CMK (cell line): ENCODE data around the gene PTPN20.

ENCODE experiments used
- DNase-seq: peaks from one replicate; pipeline ENCODE4 v3.0.0-alpha.2; 2010; ENCODE audit warnings: low read depth

PTPN20 gene

DNA sequence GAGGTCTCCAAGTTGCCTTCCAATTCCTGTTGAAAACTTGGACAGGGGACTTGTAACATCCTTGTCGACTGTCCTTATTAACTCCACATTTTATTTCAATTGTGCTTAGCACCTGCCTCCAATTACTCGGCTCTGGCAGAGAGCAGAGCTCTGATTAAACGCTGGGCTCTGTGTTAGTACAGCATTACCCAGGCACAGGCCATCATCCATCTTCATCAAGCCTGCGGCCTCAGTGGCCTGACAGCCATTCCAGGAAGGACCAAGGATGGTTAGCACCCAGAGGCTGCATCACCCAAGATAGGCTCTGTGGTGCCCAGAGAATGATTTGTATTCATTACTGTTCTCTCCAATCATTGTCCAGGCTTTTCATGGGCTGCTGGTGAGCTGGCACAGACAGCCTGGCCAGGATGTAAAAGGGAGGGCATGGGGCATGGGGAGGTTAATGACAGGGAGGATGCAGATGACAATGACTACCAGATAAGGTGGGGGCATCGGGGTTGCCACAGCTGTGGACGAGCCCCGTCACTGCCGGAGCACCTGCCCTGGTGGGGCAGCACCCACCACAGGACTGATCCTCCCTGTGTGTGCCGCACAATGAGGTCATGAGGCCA, 123.3 kb downstream of the PTPN20 start:
- no peak for DNase-seq

DNA sequence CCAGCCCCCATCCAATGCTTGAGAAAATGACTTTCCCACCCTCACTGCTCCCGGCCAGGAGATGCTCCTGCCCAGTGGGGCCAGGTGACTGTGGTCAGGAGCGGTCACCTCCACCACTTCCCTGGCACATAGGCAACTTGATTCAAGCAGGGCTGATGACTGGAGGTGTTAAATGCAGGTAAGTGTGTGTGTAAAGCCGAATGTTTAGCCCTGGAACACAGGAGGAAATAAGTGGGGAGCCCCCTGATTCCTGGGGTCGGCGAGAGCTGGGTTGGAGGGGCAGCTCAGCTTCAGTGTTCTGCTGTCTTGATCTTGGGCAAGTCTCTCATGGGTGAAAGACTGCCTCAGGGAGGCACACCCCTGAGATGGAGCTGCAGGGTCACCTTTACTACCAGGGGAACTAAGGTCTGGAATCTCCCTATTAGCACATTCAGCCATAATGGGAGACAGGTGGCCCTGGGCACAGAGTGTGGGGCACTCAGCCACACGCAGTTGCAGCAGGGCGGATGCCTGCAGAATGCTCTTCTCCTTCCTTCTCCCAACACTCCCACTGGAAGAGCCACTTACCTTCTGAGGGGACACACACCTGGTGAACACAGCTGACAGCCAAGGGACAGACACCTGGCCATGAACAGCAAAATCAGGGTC, 124.1 kb downstream of the PTPN20 start:
- DNase-seq = no peak

- no peak for DNase-seq
These were observed 124.7 kb downstream of the PTPN20 start for GRCh38 chr10:47035819-47036337.

DNA sequence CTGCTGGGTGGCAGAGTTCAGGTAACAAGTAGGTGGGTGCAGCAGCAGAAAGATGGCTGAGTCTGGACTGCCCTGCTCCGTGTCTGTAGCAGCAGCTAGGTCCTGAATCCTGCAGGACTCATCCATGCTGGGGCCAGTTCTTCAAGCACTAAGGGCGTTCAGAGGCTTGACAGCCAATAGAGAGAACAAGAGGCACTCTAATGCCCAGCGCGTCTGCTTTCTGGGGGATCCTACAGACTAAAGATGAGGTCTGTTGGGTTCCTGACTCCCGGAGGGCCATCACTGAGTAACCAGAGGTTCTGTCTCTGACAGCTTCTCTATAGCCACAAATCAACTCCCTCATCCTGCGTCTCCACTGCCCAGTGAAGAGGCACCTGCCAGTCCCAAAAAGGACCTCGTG, 125.5 kb downstream of the PTPN20 start:
- no peak for DNase-seq

DNA sequence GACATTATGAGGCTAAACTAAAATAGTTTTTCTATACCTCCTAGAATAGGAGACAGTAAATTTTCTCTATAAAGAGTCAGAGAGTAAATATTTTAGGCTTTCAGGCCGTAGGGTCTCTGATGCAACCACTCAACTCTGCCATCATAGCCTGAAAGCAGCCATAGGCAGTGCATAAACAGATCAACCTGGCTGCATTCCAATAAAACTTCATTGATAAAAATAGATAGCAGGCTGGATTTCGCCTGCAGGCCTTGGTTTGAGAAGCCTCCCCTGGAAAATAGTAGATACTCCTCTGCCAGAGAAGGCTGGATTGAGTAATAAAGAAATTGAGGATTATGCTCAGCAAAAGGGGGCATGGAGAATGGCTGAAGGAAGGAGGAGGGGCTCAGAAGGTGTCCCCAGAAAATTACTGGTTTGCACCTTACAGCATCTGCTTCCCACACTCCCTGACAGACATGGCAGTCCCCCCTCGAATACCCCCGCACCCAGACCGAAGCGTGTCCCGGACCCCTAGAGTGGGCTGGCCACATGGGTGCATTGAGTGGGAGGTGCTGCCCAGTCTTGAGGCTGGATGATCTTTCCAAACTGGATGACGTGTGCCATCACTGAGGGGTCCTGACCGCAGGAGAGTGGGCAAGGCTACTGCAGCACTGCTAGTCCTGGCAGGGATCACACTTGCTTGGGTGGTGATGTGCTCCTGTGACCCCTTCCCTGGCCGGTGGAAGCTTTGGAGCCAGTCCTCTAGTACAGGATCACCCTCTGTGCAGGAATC, 126.6 kb downstream of the PTPN20 start:
- DNase-seq = no peak

DNA sequence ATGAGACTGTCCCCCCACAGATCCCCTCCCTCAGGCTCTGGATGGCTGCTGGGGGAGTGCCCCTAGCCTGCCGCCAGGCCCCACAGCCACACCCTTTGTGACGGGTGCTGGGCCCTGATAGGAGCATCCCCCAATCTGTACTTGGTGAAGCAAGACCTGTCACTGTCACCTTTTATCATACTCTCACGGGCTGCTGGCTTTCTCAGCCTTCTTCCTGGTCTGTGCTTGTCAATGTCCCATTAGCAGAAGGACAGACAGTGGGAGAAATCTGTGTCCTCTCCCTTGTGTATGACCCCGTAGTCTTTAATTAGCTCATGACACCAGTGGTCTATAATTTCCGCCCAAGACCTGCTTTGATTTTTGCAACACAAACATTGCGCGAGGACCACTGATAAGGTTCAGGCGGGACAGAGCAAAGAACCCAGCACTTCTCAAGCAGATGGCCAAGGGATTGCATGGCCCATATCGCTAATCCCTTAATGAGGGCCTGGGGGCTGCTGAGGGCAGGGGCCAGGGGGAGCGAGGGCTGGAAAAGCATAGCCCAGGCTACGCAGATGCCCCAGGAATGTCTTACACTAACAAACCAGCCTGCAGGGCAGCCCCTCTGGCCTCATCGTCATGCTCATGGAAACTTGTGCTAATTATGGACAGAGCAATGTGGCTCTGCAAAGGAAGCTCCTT, 127.8 kb downstream of the PTPN20 start:
- DNase-seq = no peak

DNA sequence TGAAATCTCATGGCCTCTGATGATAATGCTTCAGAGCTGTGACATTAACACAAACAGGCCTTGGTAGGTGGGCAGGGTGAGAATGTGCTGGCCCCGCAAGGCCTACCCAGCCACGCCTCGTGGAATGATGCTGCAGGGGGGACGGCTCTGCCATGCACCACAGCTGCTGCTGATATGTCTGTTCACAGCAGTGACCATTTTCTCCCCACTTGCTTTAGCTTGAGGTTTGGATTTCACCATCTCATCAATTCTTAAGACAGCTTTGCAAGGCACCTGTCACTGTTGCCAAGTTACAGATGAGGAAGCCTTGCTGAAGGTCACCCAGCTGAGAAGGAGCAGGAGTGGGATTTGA, 128.3 kb downstream of the PTPN20 start:
- DNase-seq = no peak

DNA sequence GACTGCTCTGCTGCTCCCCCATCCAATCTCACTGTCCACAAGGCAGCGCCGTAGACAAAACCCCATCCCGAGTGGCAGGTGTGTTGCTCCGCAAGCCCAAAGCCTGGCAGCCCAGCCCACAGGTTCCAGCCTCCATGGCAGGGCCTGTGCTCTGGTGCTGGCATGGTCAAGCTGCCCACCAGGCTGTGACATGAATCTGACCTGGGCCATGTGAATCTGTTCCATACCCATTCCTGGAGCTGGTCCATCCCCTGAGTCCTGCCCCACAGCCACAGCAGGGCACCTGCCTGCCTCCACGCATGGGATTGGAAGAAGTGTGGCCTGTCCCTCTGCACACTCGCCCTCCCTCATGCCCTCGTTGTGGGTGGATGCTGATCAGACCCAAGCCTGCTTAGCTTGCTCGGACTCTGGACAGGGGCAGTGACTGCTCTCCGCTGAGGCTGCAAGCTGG, 128.8 kb downstream of the PTPN20 start:
- no peak for DNase-seq

GRCh38 chr10:47040681-47041080, 129.5 kb downstream of the PTPN20 start:
- DNase-seq = no peak

DNA sequence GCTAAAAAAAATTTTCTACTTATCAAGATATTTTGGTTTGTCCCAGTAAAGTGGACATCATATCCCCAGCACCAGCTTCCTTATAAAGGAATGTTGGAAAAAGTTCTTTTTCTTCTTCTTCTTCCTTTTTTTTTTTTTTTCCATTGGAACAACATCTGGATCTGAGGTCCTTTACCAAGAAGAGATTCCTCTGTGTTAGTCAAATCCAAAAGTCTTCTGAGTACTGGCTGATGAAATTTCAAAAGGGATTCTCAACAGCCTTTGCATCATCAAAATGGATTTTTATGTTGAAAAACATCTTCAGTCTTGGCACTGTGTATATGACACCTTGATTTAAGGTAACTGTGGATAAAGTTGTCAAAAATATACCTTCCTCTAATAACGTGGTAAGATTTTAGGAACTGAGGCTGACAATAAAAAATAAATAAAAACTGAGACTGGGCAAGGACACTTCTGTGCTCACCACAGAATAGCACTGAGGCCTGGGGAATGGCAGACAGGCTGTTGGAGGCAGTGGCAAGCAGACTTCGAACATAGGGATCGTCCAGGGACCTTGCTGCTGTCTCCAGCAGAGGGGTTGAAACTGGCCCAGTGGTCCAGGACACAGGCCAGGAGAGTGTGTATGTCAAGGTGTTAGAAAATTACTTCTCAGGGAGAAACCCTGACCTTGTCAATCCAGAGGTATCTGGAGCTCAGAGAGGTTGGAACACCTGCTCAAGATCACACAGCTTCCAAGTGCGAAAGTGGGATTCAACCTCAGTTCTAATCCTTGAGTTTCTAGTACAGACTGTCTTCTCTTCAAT, 130.4 kb downstream of the PTPN20 start:
- no peak for DNase-seq

- no peak for DNase-seq
These were observed 130.9 kb downstream of the PTPN20 start for GRCh38 chr10:47042199-47042473.

DNA sequence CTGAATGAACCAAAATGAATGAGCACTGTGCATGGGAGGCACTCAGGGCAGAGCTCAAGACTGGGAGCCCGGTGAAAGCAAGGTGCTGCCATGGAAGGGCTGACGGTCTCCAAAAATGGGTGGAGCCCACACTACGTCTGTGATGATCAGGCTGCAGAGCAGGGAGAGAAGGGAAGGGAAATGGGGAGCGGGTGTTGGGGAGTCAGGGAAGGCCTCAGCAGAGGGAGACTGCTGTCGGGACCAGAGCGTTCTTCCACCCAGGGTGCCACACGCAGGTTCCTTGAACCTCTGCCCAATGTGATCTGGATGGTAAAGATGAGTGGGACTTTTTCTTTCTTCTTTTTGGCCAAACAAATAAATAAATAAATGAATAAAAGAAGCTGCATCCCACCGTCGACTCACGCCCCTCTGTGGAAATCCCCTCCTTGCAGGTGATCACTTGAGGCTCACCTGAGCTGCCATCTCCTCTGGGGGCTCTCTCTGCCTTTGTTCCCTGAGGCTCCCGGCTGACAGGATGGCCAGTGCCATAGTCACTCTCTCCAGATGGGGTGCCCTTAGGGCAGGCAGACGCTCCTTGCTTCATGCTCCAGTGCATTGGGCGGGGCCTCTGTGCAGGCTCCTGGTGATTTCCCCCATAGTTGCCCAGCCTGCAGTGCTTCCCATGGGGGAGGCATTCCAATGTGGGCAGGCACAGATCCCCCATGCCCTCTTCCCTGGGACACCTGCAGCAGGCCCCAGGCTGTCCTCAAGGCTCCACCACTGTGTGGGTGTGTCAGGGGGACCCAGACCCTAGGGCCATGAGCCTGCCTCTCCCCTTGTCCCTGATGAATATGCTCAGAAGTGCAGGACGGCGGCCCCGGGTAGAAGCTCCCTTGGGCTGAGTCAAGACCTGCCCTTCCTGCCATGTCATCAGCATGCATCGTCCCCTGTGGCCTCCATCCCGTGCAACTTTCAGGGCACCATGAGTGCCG, 131.8 kb downstream of the PTPN20 start:
- DNase-seq = no peak

DNA sequence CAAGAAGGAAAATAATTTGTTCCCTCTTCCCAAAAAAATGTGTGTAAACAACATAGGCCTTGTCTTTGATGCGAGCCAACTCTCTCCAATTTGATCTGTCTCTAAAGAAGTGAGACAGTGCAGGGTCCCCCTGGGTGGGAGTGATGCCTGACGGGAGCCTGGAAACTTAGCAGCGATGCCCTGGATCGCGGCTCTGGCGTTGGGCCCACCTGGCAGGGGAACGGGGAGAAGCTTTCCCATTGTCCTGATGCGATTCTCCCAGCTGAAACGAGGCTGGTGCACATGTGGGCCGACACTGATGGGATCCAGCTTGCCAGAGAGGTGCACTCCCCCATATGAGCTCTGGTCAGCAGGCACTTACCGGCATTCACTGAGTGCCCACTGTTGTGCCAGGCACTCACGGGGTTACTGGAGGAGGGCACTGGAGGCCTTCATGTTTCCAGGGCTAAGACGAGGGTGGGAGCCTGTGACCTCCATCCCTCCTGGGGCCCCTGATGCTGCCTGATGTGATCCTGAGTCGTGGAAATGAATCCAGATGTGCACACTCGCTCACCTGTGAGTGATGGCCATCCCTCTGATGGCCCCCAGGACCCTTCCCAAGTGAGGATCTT, 132.8 kb downstream of the PTPN20 start:
- no peak for DNase-seq

- no peak for DNase-seq
These were observed 133.5 kb downstream of the PTPN20 start for GRCh38 chr10:47044741-47045140.

- DNase-seq = no peak
These were observed 134.2 kb downstream of the PTPN20 start for GRCh38 chr10:47045331-47045861.

DNA sequence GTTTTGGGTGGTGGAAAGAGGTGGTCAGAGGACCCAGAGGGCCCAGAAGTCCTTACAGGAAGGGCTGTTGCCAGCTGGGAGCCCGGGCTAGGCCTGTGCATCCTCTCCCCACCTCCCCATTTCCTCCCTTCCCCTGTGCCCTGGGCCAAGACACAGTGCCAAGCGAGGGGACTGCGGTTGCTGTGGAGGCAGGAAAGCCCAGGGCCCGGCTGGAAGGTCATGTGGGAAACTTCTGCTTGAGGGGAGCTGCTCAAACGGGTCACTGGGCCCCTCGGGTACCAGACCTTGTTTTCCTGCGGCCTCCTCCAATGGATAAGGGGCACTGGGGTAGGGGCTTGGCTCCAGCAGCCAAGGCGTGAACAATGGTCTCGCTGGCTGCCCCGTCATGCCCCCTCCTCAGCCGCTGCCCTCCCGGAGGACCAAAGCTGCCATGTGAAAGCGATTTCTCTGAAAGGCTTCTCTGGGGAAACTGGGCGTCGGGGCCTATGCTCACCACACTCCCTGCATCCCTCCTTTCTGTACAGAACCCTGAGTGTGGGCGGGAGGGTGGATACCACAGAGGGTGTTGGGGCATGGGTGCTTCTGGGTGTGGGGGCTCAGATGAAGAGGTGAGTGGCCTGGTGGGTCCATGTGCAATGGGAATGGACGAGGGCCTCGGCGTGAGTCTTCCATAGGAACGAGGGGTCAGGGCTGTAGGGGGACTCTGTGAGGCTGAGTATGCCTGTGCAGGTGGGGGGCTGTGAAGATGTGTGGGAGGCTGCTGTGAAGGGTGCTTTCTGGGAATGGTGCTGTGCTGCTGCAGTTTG, 135.3 kb downstream of the PTPN20 start:
- DNase-seq = no peak

DNA sequence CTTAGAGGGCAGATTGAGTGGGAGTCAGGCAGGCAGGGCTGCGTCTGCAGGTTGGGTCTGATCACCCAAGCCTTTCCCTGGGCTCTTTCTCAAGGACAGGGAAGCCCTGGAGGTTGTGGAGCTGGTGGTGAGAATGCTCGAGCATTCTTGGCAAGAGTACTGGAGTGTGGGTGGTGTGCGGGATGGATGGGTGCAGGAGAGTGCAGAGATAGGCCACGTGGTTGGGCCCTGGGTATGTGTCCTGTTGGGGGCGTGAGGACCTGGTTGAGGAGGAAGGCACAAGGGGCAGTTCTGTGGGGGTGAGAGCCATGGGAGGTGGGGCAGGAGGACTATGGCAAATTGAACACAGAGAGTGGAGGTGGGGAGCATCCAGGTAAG, 135.9 kb downstream of the PTPN20 start:
- DNase-seq = no peak

DNA sequence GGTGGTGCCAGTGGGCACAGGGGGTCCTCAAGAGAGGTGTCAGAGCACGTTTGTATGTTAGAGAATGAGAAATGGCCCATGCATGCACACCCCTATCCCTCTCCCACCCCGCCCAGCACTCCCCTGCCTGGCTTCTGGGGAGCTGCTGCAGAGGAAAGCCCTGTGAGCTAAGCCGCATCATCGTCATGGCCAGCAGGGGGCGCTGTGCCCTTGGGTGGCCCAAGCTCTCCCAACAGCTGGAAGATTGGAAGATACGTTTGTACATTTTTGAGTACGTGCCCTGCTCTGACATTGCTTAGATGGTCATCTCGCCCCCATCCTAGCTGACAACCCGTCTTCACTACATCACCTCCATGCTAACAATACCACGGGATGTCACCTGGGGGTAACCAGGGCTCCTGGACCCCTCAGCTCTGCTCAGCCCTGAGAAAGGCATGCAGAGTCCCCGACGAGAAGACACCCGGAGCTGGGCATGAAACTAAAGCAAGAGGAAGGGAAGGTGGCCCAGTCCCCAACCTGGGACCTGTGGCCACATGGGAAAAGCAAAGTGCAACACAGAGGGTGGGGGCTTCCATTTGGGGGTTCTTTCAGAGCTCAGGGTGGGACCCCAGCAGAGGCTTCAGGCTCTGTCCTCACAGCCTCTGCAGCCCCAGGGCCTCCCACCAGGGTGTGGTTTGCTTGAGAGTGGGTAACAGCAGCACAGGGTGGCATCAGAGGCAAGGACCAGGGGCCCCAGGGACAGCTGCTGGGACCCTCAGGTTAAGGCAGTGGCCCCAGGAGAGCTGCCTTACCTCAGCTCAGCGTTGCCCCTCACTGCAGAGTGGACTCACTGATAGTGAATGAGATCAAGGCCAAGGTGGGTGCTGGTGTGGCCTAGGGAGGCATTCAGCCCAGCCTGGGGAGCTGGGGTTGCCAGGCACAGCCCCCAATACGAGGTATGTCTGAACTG, 136.6 kb downstream of the PTPN20 start:
- DNase-seq = peak; percentile 50
